ENCODE results near the gene NCK1. TPM values are rescaled to one million over a fixed set of nuclear protein-coding genes. Genes with fewer than 3 reads are reported as not detected.
"Not testable (repeated sequence)": the region's sequence is repeated elsewhere in the genome, so short reads cannot be mapped to it uniquely, and the experiment has no call there.

The NCK1 gene
- polyA plus RNA-seq, 2 donors = 23.3 to 37.0 TPM

GRCh38 chr3:136889947-136890346 lies 27.9 kb downstream of the NCK1 start:
- WGBS, 2 donors = 86 to 88% methylated on average over 18 to 24 of the region's 24 CpGs
- H3K9me3 ChIP-seq (ENCODE audit: control insufficient read depth in 2 of 2, insufficient read depth in 1 of 2, low read depth in 1 of 2, low read length in 1 of 2) = no peaks in the 10 kb centered on the region
- no peak overlapping the region for H3K4me3 ChIP-seq (ENCODE audit: low read depth in 1 of 2, low read length in 2 of 2)
- no peaks in the 10 kb centered on the region for H3K27me3 ChIP-seq (ENCODE audit: control insufficient read depth in 1 of 2, insufficient read depth in 2 of 2, low read length in 2 of 2)
- no peaks in the 10 kb centered on the region for H3K36me3 ChIP-seq (ENCODE audit: control insufficient read depth in 2 of 2, insufficient read depth in 2 of 2, low read length in 1 of 2)
- no peak overlapping the region for H3K27ac ChIP-seq (ENCODE audit: low read depth in 2 of 2, low read length in 1 of 2)
- no peaks in the 10 kb centered on the region for H3K4me1 ChIP-seq (ENCODE audit: control insufficient read depth in 2 of 2, insufficient read depth in 2 of 2, low read length in 1 of 2)

- H3K27me3 ChIP-seq (ENCODE audit: control insufficient read depth in 1 of 2, insufficient read depth in 2 of 2, low read length in 2 of 2) = no peaks in the 10 kb centered on the region
- H3K9me3 ChIP-seq (ENCODE audit: control insufficient read depth in 2 of 2, insufficient read depth in 1 of 2, low read depth in 1 of 2, low read length in 1 of 2) = no peaks in the 10 kb centered on the region
- peak overlapping the region in 1 of 2 donors; percentile 34 for H3K27ac ChIP-seq (ENCODE audit: low read depth in 2 of 2, low read length in 1 of 2)
- 43% methylated on average over 2 of the region's 2 CpGs for WGBS, 2 donors
- no peaks in the 10 kb centered on the region for H3K36me3 ChIP-seq (ENCODE audit: control insufficient read depth in 2 of 2, insufficient read depth in 2 of 2, low read length in 1 of 2)
- H3K4me1 ChIP-seq (ENCODE audit: control insufficient read depth in 2 of 2, insufficient read depth in 2 of 2, low read length in 1 of 2) = no peaks in the 10 kb centered on the region
- no peak overlapping the region for H3K4me3 ChIP-seq (ENCODE audit: low read depth in 1 of 2, low read length in 2 of 2)
Measured at GRCh38 chr3:136891934-136892855, 30.2 kb downstream of the NCK1 start.

- Histone ChIP-seq H3K27ac (ENCODE audit: low read depth in 2 of 2, low read length in 1 of 2) (peak overlapping the region in 1 of 2 donors; percentile 60), H3K36me3 (ENCODE audit: control insufficient read depth in 2 of 2, insufficient read depth in 2 of 2, low read length in 1 of 2) (no peaks in the 10 kb centered on the region), H3K9me3 (ENCODE audit: control insufficient read depth in 2 of 2, insufficient read depth in 1 of 2, low read depth in 1 of 2, low read length in 1 of 2) (no peaks in the 10 kb centered on the region), H3K27me3 (ENCODE audit: control insufficient read depth in 1 of 2, insufficient read depth in 2 of 2, low read length in 2 of 2) (no peaks in the 10 kb centered on the region), H3K4me3 (ENCODE audit: low read depth in 1 of 2, low read length in 2 of 2) (no peak overlapping the region), H3K4me1 (ENCODE audit: control insufficient read depth in 2 of 2, insufficient read depth in 2 of 2, low read length in 1 of 2) (no peaks in the 10 kb centered on the region)
- WGBS, 2 donors = 50 to 54% methylated on average over 5 of the region's 5 CpGs
Measured at GRCh38 chr3:136893848-136894443, 31.9 kb downstream of the NCK1 start.

- not testable (repeated sequence) for H3K9me3 ChIP-seq (ENCODE audit: control insufficient read depth in 2 of 2, insufficient read depth in 1 of 2, low read depth in 1 of 2, low read length in 1 of 2); H3K4me1 ChIP-seq (ENCODE audit: control insufficient read depth in 2 of 2, insufficient read depth in 2 of 2, low read length in 1 of 2); H3K27ac ChIP-seq (ENCODE audit: low read depth in 2 of 2, low read length in 1 of 2); H3K36me3 ChIP-seq (ENCODE audit: control insufficient read depth in 2 of 2, insufficient read depth in 2 of 2, low read length in 1 of 2); H3K27me3 ChIP-seq (ENCODE audit: control insufficient read depth in 1 of 2, insufficient read depth in 2 of 2, low read length in 2 of 2); H3K4me3 ChIP-seq (ENCODE audit: low read depth in 1 of 2, low read length in 2 of 2)
- 85 to 95% methylated on average over 1 of the region's 1 CpG for WGBS, 2 donors
Measured at GRCh38 chr3:136897171-136897570, 35.2 kb downstream of the NCK1 start.

GRCh38 chr3:136898549-136898948 lies 36.5 kb downstream of the NCK1 start:
- Histone ChIP-seq H3K4me3 (ENCODE audit: low read depth in 1 of 2, low read length in 2 of 2) (no peak overlapping the region), H3K9me3 (ENCODE audit: control insufficient read depth in 2 of 2, insufficient read depth in 1 of 2, low read depth in 1 of 2, low read length in 1 of 2) (peaks cover 0 to 2% of the 10 kb centered on the region in 2 donors), H3K36me3 (ENCODE audit: control insufficient read depth in 2 of 2, insufficient read depth in 2 of 2, low read length in 1 of 2) (no peaks in the 10 kb centered on the region), H3K27me3 (ENCODE audit: control insufficient read depth in 1 of 2, insufficient read depth in 2 of 2, low read length in 2 of 2) (no peaks in the 10 kb centered on the region), H3K27ac (ENCODE audit: low read depth in 2 of 2, low read length in 1 of 2) (no peak overlapping the region), H3K4me1 (ENCODE audit: control insufficient read depth in 2 of 2, insufficient read depth in 2 of 2, low read length in 1 of 2) (no peaks in the 10 kb centered on the region)
- WGBS, 2 donors = 77 to 79% methylated on average over 4 of the region's 4 CpGs

- Histone ChIP-seq H3K36me3 (ENCODE audit: control insufficient read depth in 2 of 2, insufficient read depth in 2 of 2, low read length in 1 of 2) (no peaks in the 10 kb centered on the region), H3K27ac (ENCODE audit: low read depth in 2 of 2, low read length in 1 of 2) (no peak overlapping the region), H3K4me3 (ENCODE audit: low read depth in 1 of 2, low read length in 2 of 2) (no peak overlapping the region), H3K27me3 (ENCODE audit: control insufficient read depth in 1 of 2, insufficient read depth in 2 of 2, low read length in 2 of 2) (no peaks in the 10 kb centered on the region), H3K9me3 (ENCODE audit: control insufficient read depth in 2 of 2, insufficient read depth in 1 of 2, low read depth in 1 of 2, low read length in 1 of 2) (peaks cover 0 to 2% of the 10 kb centered on the region in 2 donors), H3K4me1 (ENCODE audit: control insufficient read depth in 2 of 2, insufficient read depth in 2 of 2, low read length in 1 of 2) (no peaks in the 10 kb centered on the region)
- WGBS, 2 donors = 55 to 71% methylated on average over 2 of the region's 2 CpGs
Measured at GRCh38 chr3:136898954-136899353, 36.9 kb downstream of the NCK1 start.

- H3K27me3 ChIP-seq (ENCODE audit: control insufficient read depth in 1 of 2, insufficient read depth in 2 of 2, low read length in 2 of 2) = no peaks in the 10 kb centered on the region
- peaks cover 0 to 2% of the 10 kb centered on the region in 2 donors for H3K9me3 ChIP-seq (ENCODE audit: control insufficient read depth in 2 of 2, insufficient read depth in 1 of 2, low read depth in 1 of 2, low read length in 1 of 2)
- 57 to 62% methylated on average over 2 of the region's 2 CpGs for WGBS, 2 donors
- H3K27ac ChIP-seq (ENCODE audit: low read depth in 2 of 2, low read length in 1 of 2) = no peak overlapping the region
- no peaks in the 10 kb centered on the region for H3K4me1 ChIP-seq (ENCODE audit: control insufficient read depth in 2 of 2, insufficient read depth in 2 of 2, low read length in 1 of 2)
- no peak overlapping the region for H3K4me3 ChIP-seq (ENCODE audit: low read depth in 1 of 2, low read length in 2 of 2)
- no peaks in the 10 kb centered on the region for H3K36me3 ChIP-seq (ENCODE audit: control insufficient read depth in 2 of 2, insufficient read depth in 2 of 2, low read length in 1 of 2)
Measured at GRCh38 chr3:136899622-136900158, 37.7 kb downstream of the NCK1 start.

- H3K9me3 ChIP-seq (ENCODE audit: control insufficient read depth in 2 of 2, insufficient read depth in 1 of 2, low read depth in 1 of 2, low read length in 1 of 2); H3K4me1 ChIP-seq (ENCODE audit: control insufficient read depth in 2 of 2, insufficient read depth in 2 of 2, low read length in 1 of 2): not testable (repeated sequence)
- 82 to 94% methylated on average over 1 of the region's 1 CpG for WGBS, 2 donors
Measured at GRCh38 chr3:136900694-136901093, 38.7 kb downstream of the NCK1 start.

GRCh38 chr3:136901391-136901790 lies 39.4 kb downstream of the NCK1 start:
- 72 to 96% methylated on average over 3 of the region's 3 CpGs for WGBS, 2 donors
- Histone ChIP-seq H3K27me3 (ENCODE audit: control insufficient read depth in 1 of 2, insufficient read depth in 2 of 2, low read length in 2 of 2) (no peaks in the 10 kb centered on the region), H3K4me3 (ENCODE audit: low read depth in 1 of 2, low read length in 2 of 2) (no peak overlapping the region), H3K36me3 (ENCODE audit: control insufficient read depth in 2 of 2, insufficient read depth in 2 of 2, low read length in 1 of 2) (peaks cover 0 to 1% of the 10 kb centered on the region in 2 donors), H3K4me1 (ENCODE audit: control insufficient read depth in 2 of 2, insufficient read depth in 2 of 2, low read length in 1 of 2) (peaks cover 0 to 2% of the 10 kb centered on the region in 2 donors), H3K9me3 (ENCODE audit: control insufficient read depth in 2 of 2, insufficient read depth in 1 of 2, low read depth in 1 of 2, low read length in 1 of 2) (peaks cover 0 to 2% of the 10 kb centered on the region in 2 donors), H3K27ac (ENCODE audit: low read depth in 2 of 2, low read length in 1 of 2) (no peak overlapping the region)

More at GRCh38 chr3:136900694-136901093, 38.7 kb downstream of the NCK1 start:
- H3K4me3 ChIP-seq (ENCODE audit: low read depth in 1 of 2, low read length in 2 of 2); H3K36me3 ChIP-seq (ENCODE audit: control insufficient read depth in 2 of 2, insufficient read depth in 2 of 2, low read length in 1 of 2); H3K27ac ChIP-seq (ENCODE audit: low read depth in 2 of 2, low read length in 1 of 2); H3K27me3 ChIP-seq (ENCODE audit: control insufficient read depth in 1 of 2, insufficient read depth in 2 of 2, low read length in 2 of 2): not testable (repeated sequence)
